Fibroblast of skin of left quadriceps (primary cell): ENCODE data around the gene S1PR3.

Experiments
- DNase-seq, 2 experiments: peaks; one replicate each; pipeline ENCODE4 v3.0.0-alpha.2; 2013; ENCODE audit warnings: low read depth in 2 of 2

Gene S1PR3

GRCh38 chr9:89009546-89009840 is 18.2 kb downstream of the S1PR3 start:
- no peak for DNase-seq

- DNase-seq = no peak
Observed at GRCh38 chr9:89010056-89010455, 18.8 kb downstream of the S1PR3 start.

DNA sequence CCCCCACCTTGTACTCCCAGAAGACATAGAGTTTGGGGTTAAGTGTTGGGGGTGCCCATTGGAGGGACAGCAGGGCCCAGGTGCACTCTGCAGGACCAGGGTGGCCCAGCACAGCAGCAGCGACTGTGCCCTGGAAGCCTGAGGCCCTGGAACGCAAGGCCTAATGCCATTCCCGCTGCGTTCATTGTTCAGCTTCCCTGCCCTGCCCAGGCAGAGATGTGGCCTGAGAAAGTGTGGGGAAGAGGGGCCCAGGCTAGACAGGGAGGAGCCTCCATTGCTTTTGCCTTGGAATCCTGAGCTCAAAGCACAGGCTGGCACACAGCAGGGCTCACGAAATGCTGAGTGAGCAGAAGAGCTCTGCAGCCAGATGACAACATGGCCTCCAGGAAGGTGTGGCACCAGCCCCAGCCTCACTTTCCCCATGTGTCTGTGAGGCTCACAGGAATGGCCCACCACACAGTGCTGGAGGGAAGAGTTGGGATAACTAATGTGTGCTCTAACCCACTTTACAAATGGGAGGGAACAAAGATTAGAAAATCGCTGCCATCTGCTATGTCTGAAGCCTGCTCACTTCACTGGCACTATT is 19.4 kb downstream of the S1PR3 start:
- DNase-seq = no peak

- no peak for DNase-seq
Observed at GRCh38 chr9:89011683-89012082, 20.4 kb downstream of the S1PR3 start.

GRCh38 chr9:89012294-89013042 is 21.2 kb downstream of the S1PR3 start:
- DNase-seq = no peak

- DNase-seq = no peak
Observed at GRCh38 chr9:89013660-89014059, 22.4 kb downstream of the S1PR3 start.

- no peak for DNase-seq
Observed at GRCh38 chr9:89014153-89014552, 22.9 kb downstream of the S1PR3 start.

DNA sequence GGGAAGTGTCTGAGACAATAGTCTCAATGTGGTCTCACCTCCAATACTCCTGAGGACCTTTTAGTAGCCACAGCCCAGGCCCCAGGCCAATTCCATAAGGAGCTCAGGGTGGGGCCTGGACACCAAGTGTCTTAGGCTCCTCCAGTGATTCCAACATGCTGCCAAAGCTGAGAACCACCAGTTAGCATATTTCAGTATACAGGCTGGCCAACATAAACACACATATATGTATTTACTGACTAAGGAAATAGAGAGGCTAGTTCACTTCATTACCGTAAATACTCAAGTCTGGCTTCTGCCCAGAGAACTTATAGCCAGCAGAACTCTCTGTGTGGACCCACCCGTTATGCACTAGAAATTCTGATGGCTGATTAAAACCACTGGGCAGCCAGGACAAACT is 24.1 kb downstream of the S1PR3 start:
- no peak for DNase-seq

DNA sequence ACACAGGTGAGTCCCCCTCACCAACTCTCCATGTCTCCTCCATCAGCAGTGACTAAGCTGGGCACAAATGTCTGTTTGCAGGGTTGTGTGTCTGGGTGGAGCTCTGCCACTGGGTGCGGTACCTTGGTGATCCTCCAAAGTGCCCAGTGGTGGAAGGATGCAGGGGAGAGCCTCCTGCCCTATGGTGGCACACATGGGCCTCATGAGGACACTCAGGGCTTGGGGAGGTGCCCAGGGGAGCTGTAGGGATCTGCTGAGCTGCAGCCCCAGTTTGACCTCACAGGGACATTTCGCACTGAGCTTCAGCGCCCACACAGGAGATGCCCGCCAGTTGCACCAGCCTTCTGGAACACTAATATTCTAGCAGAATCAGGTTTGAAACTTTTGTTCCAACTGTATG is 29.5 kb downstream of the S1PR3 start:
- DNase-seq = no peak

- DNase-seq = peak; percentile 65 to 67
Observed at GRCh38 chr9:89021154-89021803, 30.0 kb downstream of the S1PR3 start.

DNA sequence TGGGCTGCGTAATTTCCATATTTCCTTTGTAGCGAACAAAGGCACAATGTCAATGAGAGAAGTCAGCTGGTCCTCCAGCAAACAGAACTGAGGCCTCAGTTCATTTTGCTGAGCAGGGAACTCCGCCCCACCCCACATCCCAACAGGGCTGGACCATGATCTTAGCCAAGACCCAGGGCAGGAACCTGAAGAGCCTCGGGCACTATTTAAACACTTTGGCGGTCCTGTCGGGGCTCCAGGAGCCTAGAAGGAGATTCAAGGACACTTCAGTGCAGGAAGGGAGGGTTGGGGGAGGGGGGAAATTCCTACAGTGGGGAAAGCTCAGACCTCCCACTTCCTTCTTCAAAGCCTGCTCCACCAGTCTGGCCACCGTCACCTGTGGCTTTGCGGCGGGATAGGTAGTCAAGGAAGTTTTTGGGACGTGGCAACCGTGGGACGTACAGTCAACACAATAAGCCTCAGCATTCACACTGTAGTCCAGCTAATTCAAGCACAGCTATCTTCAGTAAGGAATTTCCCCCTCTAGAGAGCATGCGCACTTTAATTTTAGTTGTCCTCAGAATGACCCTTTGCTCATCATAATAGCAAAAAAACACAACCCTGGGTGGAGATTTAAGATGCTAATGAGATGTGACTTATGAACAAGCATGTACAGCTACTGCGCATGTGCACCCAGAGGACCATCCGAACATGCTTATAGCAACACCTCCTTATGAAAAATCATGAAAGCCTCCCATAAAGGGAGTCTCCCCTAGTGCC is 30.9 kb downstream of the S1PR3 start:
- no peak for DNase-seq

DNA sequence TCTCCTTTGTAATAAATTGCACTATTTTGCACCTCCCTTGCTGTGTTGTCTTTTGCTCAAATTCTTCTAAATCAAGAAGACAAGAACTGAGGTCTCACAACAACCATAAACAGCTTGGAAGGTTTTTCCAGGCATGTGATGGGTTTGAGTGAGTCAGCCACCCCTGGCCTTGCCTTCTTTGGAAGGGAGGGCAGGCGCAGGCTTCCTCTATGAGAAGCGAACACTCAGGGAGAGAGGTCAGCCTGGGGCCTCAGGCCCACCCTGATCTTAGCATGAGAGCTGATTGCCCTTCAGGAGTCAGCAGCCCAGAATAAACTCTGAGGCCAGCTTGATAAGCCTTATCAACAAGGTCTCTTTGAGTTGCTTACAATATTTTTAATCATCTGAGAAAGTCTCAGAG is 31.6 kb downstream of the S1PR3 start:
- peak in 1 of 2 experiments; percentile 31 for DNase-seq

DNA sequence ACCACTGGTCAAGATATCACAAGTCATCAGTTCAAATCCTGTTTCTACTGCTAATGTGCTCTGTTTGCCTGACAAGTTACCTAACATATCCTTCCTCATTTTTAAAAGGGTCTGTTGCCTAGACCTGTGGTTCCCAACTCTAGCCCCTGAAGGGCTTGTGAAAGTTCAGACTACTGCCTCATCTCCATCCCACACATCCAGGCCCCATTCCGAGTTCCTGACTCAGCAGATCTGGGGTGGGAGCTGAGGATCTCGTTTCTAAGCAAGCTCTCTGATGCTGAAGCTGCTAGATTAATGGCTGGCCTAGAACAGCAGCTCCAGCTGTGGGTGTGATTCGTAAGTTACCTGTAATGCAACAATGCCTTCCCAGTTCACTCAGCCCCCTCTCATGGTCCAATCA is 32.5 kb downstream of the S1PR3 start:
- no peak for DNase-seq

- DNase-seq = no peak
Observed at GRCh38 chr9:89024727-89025126, 33.5 kb downstream of the S1PR3 start.

DNA sequence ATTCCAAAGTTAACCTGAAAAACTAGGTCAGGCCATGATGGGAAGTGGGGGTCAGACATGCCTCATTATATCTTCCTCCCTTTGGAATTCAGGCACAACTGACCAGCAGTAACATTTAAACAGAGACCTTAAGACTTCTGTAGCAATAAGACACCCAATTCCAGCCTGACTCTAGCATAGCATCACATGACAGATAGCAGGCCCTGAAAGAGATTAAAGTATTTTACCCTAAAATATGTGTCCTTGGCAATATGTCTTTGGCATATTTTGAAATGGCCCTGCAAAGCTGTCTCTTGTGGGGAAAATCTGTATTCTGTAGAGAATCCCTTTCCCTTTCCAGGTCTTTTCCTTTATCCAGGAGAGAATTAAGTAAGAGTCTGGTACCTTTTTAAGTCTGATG is 34.3 kb downstream of the S1PR3 start:
- no peak for DNase-seq

DNA sequence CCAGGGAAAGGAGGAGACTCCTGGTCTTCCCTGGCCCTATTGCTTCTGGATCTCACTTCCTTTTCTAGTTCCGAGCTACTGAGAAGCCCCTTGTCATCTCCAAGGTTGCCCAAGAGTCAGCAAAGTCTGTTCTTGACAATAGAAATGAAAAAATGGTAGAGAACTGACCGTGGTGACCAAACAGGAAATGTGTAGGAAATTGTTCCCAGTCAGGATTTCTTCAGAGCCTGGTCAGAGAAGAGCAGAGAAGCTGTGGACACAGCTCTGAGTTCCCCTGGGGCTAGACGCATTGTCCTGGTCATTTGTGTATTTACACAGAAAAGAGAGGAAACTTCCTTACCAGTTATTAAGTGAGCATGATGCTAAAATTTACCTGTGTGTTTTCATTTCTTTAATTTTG is 35.6 kb downstream of the S1PR3 start:
- DNase-seq = no peak

DNA sequence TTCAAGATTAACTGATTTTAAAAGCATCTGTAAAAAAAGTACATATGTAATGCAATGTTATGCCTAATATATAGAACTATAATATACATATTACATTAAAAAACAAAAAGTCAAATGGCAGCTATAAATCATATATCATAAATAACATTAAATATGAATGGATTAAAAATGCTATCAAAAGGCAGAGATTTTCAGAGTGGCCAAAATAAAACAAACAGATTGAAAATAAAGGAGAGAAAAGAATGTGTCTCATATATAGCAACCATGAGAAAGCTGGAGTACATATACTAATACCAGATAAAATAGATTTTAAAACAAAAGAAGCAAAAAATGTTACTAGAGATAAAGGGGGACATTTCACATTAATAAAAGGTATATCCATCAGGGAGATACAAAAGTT is 38.5 kb downstream of the S1PR3 start:
- no peak for DNase-seq

- DNase-seq = no peak
Observed at GRCh38 chr9:89032173-89032572, 40.9 kb downstream of the S1PR3 start.

DNA sequence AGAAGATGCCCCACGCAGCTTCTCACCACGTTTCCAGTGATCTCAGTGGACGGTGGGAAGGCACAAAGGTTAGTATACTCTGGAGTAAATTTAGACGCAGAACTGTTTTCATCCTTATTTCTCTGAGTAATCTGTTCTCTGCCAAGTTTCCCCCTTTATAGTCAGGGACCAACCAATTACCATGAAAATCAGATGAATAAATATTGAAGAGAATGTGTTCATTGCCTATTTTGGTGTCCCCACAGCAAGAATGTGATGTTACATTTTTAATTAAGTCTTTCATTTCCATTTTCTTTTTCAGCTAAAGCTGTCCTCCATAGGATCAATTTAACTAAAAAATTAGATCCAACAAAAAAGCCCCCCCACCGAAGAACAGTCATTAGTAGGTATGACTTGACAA is 41.4 kb downstream of the S1PR3 start:
- no peak for DNase-seq

DNA sequence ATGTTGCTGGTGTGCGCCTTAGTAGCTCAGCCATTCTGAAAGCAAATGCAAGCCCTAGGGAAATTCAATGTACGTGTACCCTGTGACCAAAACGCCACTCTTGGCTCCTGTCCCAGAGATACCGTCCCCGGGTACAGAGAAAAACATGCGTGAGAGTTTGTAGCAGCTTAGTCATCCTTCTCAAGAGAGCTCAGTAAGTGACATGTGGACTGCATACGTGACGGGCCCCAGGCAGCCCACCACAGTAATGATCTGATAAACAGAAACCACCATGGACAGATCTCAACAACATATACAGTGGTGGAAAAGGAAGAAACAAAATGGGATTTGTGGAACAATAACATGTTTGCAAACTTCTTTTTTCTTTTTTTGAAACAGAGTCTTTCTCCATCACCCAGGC is 45.1 kb downstream of the S1PR3 start:
- no peak for DNase-seq

- no peak for DNase-seq
Observed at GRCh38 chr9:89036891-89037290, 45.6 kb downstream of the S1PR3 start.

- DNase-seq = no peak
Observed at GRCh38 chr9:89037346-89037745, 46.1 kb downstream of the S1PR3 start.

DNA sequence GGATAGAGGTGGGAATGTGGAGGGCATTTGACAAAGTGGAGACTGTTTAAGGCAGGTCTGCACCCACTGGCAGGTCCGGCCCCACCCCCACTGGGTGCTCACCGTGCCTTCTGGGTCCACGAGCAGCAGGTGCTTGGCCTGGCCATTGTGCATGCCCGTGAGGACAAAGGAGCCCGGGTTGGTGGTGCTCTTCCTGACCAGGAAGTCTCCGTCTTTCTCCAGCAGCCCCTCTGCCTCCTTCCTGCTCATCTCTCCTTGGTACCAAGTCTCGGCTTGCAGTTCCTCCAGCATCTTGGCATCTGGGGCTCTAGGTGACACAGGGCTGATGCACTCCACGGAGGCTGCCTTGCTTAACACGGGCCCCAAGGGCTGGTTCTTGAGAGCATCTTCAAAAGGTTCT is 46.6 kb downstream of the S1PR3 start:
- DNase-seq = no peak
